Dedifferentiated amniotic fluid mesenchymal stem cell (primary cell): Measurements from ENCODE around the gene TMCO5A.

Experiments used
- DNase-seq: peaks from one replicate; pipeline ENCODE4 v3.0.0-alpha.2; 2016; ENCODE audit errors: extremely low spot score

The TMCO5A gene

GRCh38 chr15:37973856-37974255 lies 39.4 kb downstream of the TMCO5A start:
- no peak for DNase-seq

GRCh38 chr15:37978231-37978630 lies 43.8 kb downstream of the TMCO5A start:
- no peak for DNase-seq

- no peak for DNase-seq
Observed at GRCh38 chr15:37979671-37980409, 45.4 kb downstream of the TMCO5A start.

- DNase-seq, result no peak
Observed at GRCh38 chr15:37981201-37981600, 46.8 kb downstream of the TMCO5A start.

- DNase-seq, result no peak
Observed at GRCh38 chr15:37981775-37982174, 47.3 kb downstream of the TMCO5A start.

- no peak for DNase-seq
Observed at GRCh38 chr15:37984368-37984767, 49.9 kb downstream of the TMCO5A start.

- peak; percentile 66 for DNase-seq
Observed at GRCh38 chr15:37995461-37996347, 61.3 kb downstream of the TMCO5A start.
